IMR-90 (cell line): ENCODE results near the gene TGM5. TPM values are rescaled to one million over a fixed set of nuclear protein-coding genes. Genes with fewer than 3 reads are reported as not detected.

Experiments used
- ATAC-seq: fragments of 200-7000 bp; cut with Tn5 transposase; 2 replicates; pipeline ENCODE4 v1.9.1; 2020; ENCODE audit warnings: low read depth, mild to moderate bottlenecking, moderate library complexity
- BruUV-seq: library from RNA; stranded (reverse); fragments of 400-500 nt; replicated peaks from 2 replicates; lab custom pipeline; 2021; lab: Mats Ljungman, UMichigan
- CTCF ChIA-PET: fragments of 300-600 bp; formaldehyde crosslinking; extraction: SDS; loops from one replicate; lab custom pipeline; 2021; ENCODE audit warnings: antibody characterized with exemption; lab: Yijun Ruan, JAX
- POLR2A ChIA-PET: fragments of 300-600 bp; sonication (Branson Sonifier 250); formaldehyde crosslinking; loops from one replicate; lab custom pipeline; 2022; ENCODE audit warnings: antibody characterized with exemption; ENCODE audit not compliant: unreplicated experiment; lab: Charles Lee
- DNase-seq: peaks from one replicate; pipeline ENCODE4 v3.0.0; 2013
- H2AFZ ChIP-seq: replicated peaks from 2 replicates; pipeline ENCODE3; 2013; ENCODE audit warnings: low read length, mild to moderate bottlenecking; ENCODE audit not compliant: poor library complexity
- H2AK5ac ChIP-seq: 2 replicates; pipeline ENCODE4 v1.6.1; 2013; ENCODE audit warnings: low read depth, low read length, inconsistent platforms
- H2AK9ac ChIP-seq: replicated peaks from 2 replicates; pipeline ENCODE3; 2013; ENCODE audit warnings: mild to moderate bottlenecking, low read depth, low read length, moderate library complexity; ENCODE audit not compliant: poor library complexity
- H2BK120ac ChIP-seq: 2 replicates; pipeline ENCODE4 v1.6.1; 2013; ENCODE audit warnings: low read depth, low read length, inconsistent platforms
- H2BK15ac ChIP-seq: 3 replicates; pipeline ENCODE4 v1.6.1; 2013; ENCODE audit warnings: low read depth, low read length, inconsistent platforms
- H2BK20ac ChIP-seq: 2 replicates; pipeline ENCODE4 v1.6.1; 2013; ENCODE audit warnings: low read depth, mild to moderate bottlenecking, inconsistent platforms, low read length, moderate library complexity
- H2BK5ac ChIP-seq: 2 replicates; pipeline ENCODE4 v1.6.1; 2013; ENCODE audit warnings: mild to moderate bottlenecking, low read depth, low read length, inconsistent platforms; ENCODE audit not compliant: poor library complexity, severe bottlenecking
- H3K14ac ChIP-seq: replicated peaks from 2 replicates; pipeline ENCODE4 v1.6.1; 2013; ENCODE audit warnings: low read depth, low read length, inconsistent platforms
- H3K18ac ChIP-seq: 2 replicates; pipeline ENCODE4 v1.6.1; 2013; ENCODE audit warnings: low read depth, low read length, control low read depth
- H3K23ac ChIP-seq: 2 replicates; pipeline ENCODE4 v1.6.1; 2013; ENCODE audit warnings: low read depth, low read length, inconsistent platforms
- H3K27ac ChIP-seq: 2 replicates; pipeline ENCODE4 v1.5.1; 2013; ENCODE audit warnings: mild to moderate bottlenecking, control low read depth, low read length; ENCODE audit not compliant: insufficient read depth
- H3K27me3 ChIP-seq: 2 replicates; pipeline ENCODE4 v1.6.1; 2013; ENCODE audit warnings: low read length; ENCODE audit not compliant: control insufficient read depth, insufficient read depth
- H3K36me3 ChIP-seq: 2 replicates; pipeline ENCODE4 v1.6.1; 2013; ENCODE audit warnings: low read length, mixed read lengths; ENCODE audit not compliant: control insufficient read depth, insufficient read depth
- H3K4ac ChIP-seq: 2 replicates; pipeline ENCODE4 v1.6.1; 2013; ENCODE audit warnings: low read depth, low read length, inconsistent platforms
- H3K4me1 ChIP-seq: 2 replicates; pipeline ENCODE4 v1.6.1; 2013; ENCODE audit warnings: low read length, mixed read lengths; ENCODE audit not compliant: control insufficient read depth, insufficient read depth
- H3K4me2 ChIP-seq: 2 replicates; pipeline ENCODE4 v1.6.1; 2013; ENCODE audit warnings: low read depth, mild to moderate bottlenecking, control low read depth, low read length, moderate library complexity
- H3K4me3 ChIP-seq: 2 replicates; pipeline ENCODE4 v1.5.1; 2013; ENCODE audit warnings: low read depth, mild to moderate bottlenecking, control low read depth, low read length, moderate library complexity; ENCODE audit not compliant: insufficient read depth
- H3K56ac ChIP-seq: 2 replicates; pipeline ENCODE4 v1.6.1; 2013; ENCODE audit warnings: low read length, inconsistent platforms; ENCODE audit not compliant: insufficient read depth; ENCODE audit errors: extremely low read depth
- H3K79me1 ChIP-seq, 2 experiments: 2 replicates each; pipeline ENCODE4 v1.6.1; 2013; ENCODE audit warnings: low read length in 2 of 2, inconsistent platforms in 1 of 2, low read depth in 1 of 2
- H3K9ac ChIP-seq: 2 replicates; pipeline ENCODE4 v1.6.1; 2013; ENCODE audit warnings: low read depth, low read length, control low read depth
- H3K9me1 ChIP-seq: 2 replicates; pipeline ENCODE4 v1.6.1; 2013; ENCODE audit warnings: low read length, inconsistent platforms; ENCODE audit not compliant: insufficient read depth
- H3K9me3 ChIP-seq: 2 replicates; pipeline ENCODE4 v1.6.1; 2013; ENCODE audit warnings: low read length; ENCODE audit not compliant: control insufficient read depth, insufficient read depth
- H4K20me1 ChIP-seq: 2 replicates; pipeline ENCODE4 v1.6.1; 2013; ENCODE audit warnings: low read length, inconsistent platforms; ENCODE audit not compliant: insufficient read depth
- H4K5ac ChIP-seq: 2 replicates; pipeline ENCODE4 v1.6.1; 2013; ENCODE audit warnings: mild to moderate bottlenecking, low read depth, low read length, control low read depth
- H4K8ac ChIP-seq, 2 experiments: 2 replicates each; pipeline ENCODE4 v1.6.1; 2013; ENCODE audit warnings: low read depth in 2 of 2, low read length in 2 of 2, control low read depth in 1 of 2, inconsistent platforms in 1 of 2
- H4K91ac ChIP-seq: 2 replicates; pipeline ENCODE4 v1.6.1; 2013; ENCODE audit warnings: low read depth, low read length, inconsistent platforms; ENCODE audit not compliant: insufficient read depth
- CHD1 ChIP-seq: IDR thresholded peaks from 2 replicates; pipeline ENCODE4 v1.6.1; 2012; ENCODE audit warnings: low read depth, low read length, improper control_type of control experiment
- ELK1 ChIP-seq: fragments of 150-350 bp; IDR thresholded peaks from 2 replicates; pipeline ENCODE4 v1.6.1; 2016; ENCODE audit warnings: low read depth, mild to moderate bottlenecking, low read length, moderate library complexity, borderline replicate concordance
- MAFK ChIP-seq: IDR thresholded peaks from 2 replicates; pipeline ENCODE4 v1.6.1; 2012; ENCODE audit warnings: low read depth, low read length, improper control_type of control experiment
- MAZ ChIP-seq: IDR thresholded peaks from 2 replicates; pipeline ENCODE4 v1.6.1; 2012; ENCODE audit warnings: low read depth, mild to moderate bottlenecking, low read length, improper control_type of control experiment, moderate library complexity, borderline replicate concordance
- MXI1 ChIP-seq: IDR thresholded peaks from 2 replicates; pipeline ENCODE4 v1.6.1; 2012; ENCODE audit warnings: low read depth, mild to moderate bottlenecking, low read length, moderate library complexity, borderline replicate concordance
- NFE2L2 ChIP-seq: fragments of 150-350 bp; IDR thresholded peaks from 2 replicates; pipeline ENCODE4 v1.6.1; 2016; ENCODE audit warnings: low read depth, mild to moderate bottlenecking, low read length
- RCOR1 ChIP-seq: IDR thresholded peaks from 2 replicates; pipeline ENCODE4 v1.6.1; 2012; ENCODE audit warnings: mild to moderate bottlenecking, low read length, improper control_type of control experiment; ENCODE audit not compliant: insufficient replicate concordance
- USF2 ChIP-seq: fragments of 150-350 bp; IDR thresholded peaks from 2 replicates; pipeline ENCODE4 v1.6.1; 2017; ENCODE audit warnings: mild to moderate bottlenecking, antibody characterized with exemption, low read length, low read depth
- WGBS, 2 experiments: methylation state at CpG; one replicate each; pipeline versions ENCODE4 v1.1.5 to v1.1.7; 2013; ENCODE audit warnings: missing lambda C conversion rate in 2 of 2; ENCODE audit not compliant: insufficient read length in 1 of 2; ENCODE audit errors: extremely low coverage in 2 of 2; 5-methylcytosine and 5-hydroxymethylcytosine counted together
- dilution Hi-C: fragments of 300-500 bp; cut with HindIII; formaldehyde crosslinking; loops from one replicate; pipeline ENCODE4 v1.14.3; 2018; ENCODE audit warnings: low sequenced_read_pairs; ENCODE audit not compliant: unreplicated experiment
- in situ Hi-C: fragments of 300-500 bp; cut with MboI; formaldehyde crosslinking; loops from 3 replicates; pipeline ENCODE4 v1.14.3; 2019; ENCODE audit warnings: low sequenced_read_pairs, inconsistent platforms, mixed read lengths
- intact Hi-C: fragments of 100-400 bp; cut with micrococcal nuclease; formaldehyde crosslinking; loops from 2 replicates; pipeline ENCODE4 v1.10.0; 2022
- polyA plus RNA-seq, 3 experiments: library from polyadenylated mRNA; depleted of rRNA; stranded (reverse); fragments of >200 nt; gene quantifications; 2 replicates each; pipeline ENCODE4 v1.2.3, GENCODE V29; 2012; ENCODE audit warnings: low replicate concordance in 1 of 3
- total RNA-seq: library from RNA; depleted of rRNA; stranded (reverse); fragments of >200 nt; gene quantifications from 2 replicates; pipeline ENCODE4 v1.2.3, GENCODE V29; 2012

Gene TGM5
- total and polyA plus RNA-seq, 2 of the 4 experiments (the other 2 are of a cell fraction) = not detected

GRCh38 chr15:43210807-43211206, 55.9 kb downstream of the TGM5 start:
- no peak overlapping the region for H3K4ac ChIP-seq
- DNase-seq (no peak), ATAC-seq (no peak)
- H3K4me1 ChIP-seq = no peaks in the 10 kb centered on the region
- H3K79me1 ChIP-seq = no peaks in the 10 kb centered on the region
- no peak overlapping the region for H3K9ac ChIP-seq
- in situ Hi-C loops (no loop called here), intact Hi-C loops (no loop called here), dilution Hi-C loops (no loop called here)
- H2BK15ac ChIP-seq = no peak overlapping the region
- no peak overlapping the region for H3K56ac ChIP-seq
- no peak overlapping the region for H3K4me3 ChIP-seq
- no peak overlapping the region for H3K4me2 ChIP-seq
- no peaks in the 10 kb centered on the region; the same call in 1 of the 2 replicates for H3K9me1 ChIP-seq
- WGBS, 2 experiments = 61% methylated on average over 4 of the region's 9 CpGs; no CpG with 5 or more reads in 1 of the 2 experiments
- no peak overlapping the region for H3K27ac ChIP-seq
- no peak overlapping the region for H4K5ac ChIP-seq
- no peak overlapping the region for H2BK5ac ChIP-seq
- no peak overlapping the region for H2AK5ac ChIP-seq
- no peak overlapping the region for H4K91ac ChIP-seq
- H2BK20ac ChIP-seq = no peak overlapping the region
- H3K36me3 ChIP-seq = no peaks in the 10 kb centered on the region
- H3K23ac ChIP-seq = no peak overlapping the region
- TF ChIP-seq RCOR1 = no peak
- no peak for TF ChIP-seq USF2
- TF ChIP-seq MAZ = no peak
- TF ChIP-seq NFE2L2 = no peak
- TF ChIP-seq MXI1 = no peak
- TF ChIP-seq ELK1 = no peak
- TF ChIP-seq MAFK = no peak
- no peak for TF ChIP-seq CHD1
- POLR2A ChIA-PET = no interaction called here
- no peak overlapping the region for H2AK9ac ChIP-seq
- peaks cover 68% of the 10 kb centered on the region for H3K27me3 ChIP-seq
- H4K8ac ChIP-seq = no peak overlapping the region
- H3K9me3 ChIP-seq = no peaks in the 10 kb centered on the region
- no peak overlapping the region for H2BK120ac ChIP-seq
- no peak overlapping the region for H2AFZ ChIP-seq
- H3K18ac ChIP-seq = no peak overlapping the region
- CTCF ChIA-PET = interaction anchor here (1.6 kb wide), 1 partner anchor 15 kb away, joined by 5 read pairs; no protein-coding TSS in a partner anchor
- no peak overlapping the region for H3K14ac ChIP-seq
- BruUV-seq = no TSS peak
- no peaks in the 10 kb centered on the region for H4K20me1 ChIP-seq
